H9 (cell line): ENCODE measurements around the gene BEND7. TPM values are rescaled to one million over a fixed set of nuclear protein-coding genes. Genes with fewer than 3 reads are reported as not detected.

Source experiments
- DNase-seq: peaks from one replicate; pipeline ENCODE4 v3.0.0-alpha.2; 2017
- H2AFZ ChIP-seq: one replicate; pipeline ENCODE4 v1.6.1; 2013; ENCODE audit warnings: mild to moderate bottlenecking, low read length, control low read depth, moderate library complexity
- H2AK5ac ChIP-seq: 2 replicates; pipeline ENCODE4 v1.6.1; 2013; ENCODE audit warnings: low read length, control low read depth, mixed read lengths; ENCODE audit not compliant: insufficient read length
- H2BK120ac ChIP-seq: one replicate; pipeline ENCODE4 v1.6.1; 2013; ENCODE audit warnings: low read depth, mild to moderate bottlenecking, low read length, control low read depth, inconsistent platforms; ENCODE audit not compliant: poor library complexity, severe bottlenecking
- H2BK12ac ChIP-seq: 2 replicates; pipeline ENCODE4 v1.6.1; 2013; ENCODE audit warnings: low read length, control low read depth, mixed read lengths, low read depth; ENCODE audit not compliant: insufficient read length
- H2BK15ac ChIP-seq: 2 replicates; pipeline ENCODE4 v1.6.1; 2013; ENCODE audit warnings: low read depth, low read length, control low read depth
- H2BK20ac ChIP-seq: one replicate; pipeline ENCODE4 v1.6.1; 2013; ENCODE audit warnings: low read depth, mild to moderate bottlenecking, low read length, control low read depth, inconsistent platforms; ENCODE audit not compliant: poor library complexity, severe bottlenecking
- H2BK5ac ChIP-seq: 2 replicates; pipeline ENCODE4 v1.6.1; 2013; ENCODE audit warnings: low read length, control low read depth, mixed read lengths; ENCODE audit not compliant: insufficient read length
- H3K14ac ChIP-seq: 2 replicates; pipeline ENCODE4 v1.6.1; 2013; ENCODE audit warnings: low read length, control low read depth; ENCODE audit not compliant: insufficient read depth
- H3K18ac ChIP-seq: 2 replicates; pipeline ENCODE4 v1.6.1; 2013; ENCODE audit warnings: low read depth, mild to moderate bottlenecking, mixed read lengths, low read length, control low read depth; ENCODE audit not compliant: insufficient read length
- H3K23ac ChIP-seq: 2 replicates; pipeline ENCODE4 v1.6.1; 2013; ENCODE audit warnings: low read length, control low read depth, mixed read lengths, low read depth; ENCODE audit not compliant: insufficient read length
- H3K23me2 ChIP-seq: 2 replicates; pipeline ENCODE4 v1.6.1; 2013; ENCODE audit warnings: low read depth, mild to moderate bottlenecking, mixed read lengths, low read length, control low read depth; ENCODE audit not compliant: insufficient read length, poor library complexity, severe bottlenecking
- H3K27ac ChIP-seq: 2 replicates; pipeline ENCODE4 v1.5.1; 2013; ENCODE audit warnings: low read length, control low read depth, mixed read lengths, low read depth; ENCODE audit not compliant: insufficient read length
- H3K27me3 ChIP-seq: 2 replicates; pipeline ENCODE4 v1.6.1; 2013; ENCODE audit warnings: low read length, control low read depth, inconsistent platforms; ENCODE audit not compliant: insufficient read depth
- H3K4ac ChIP-seq: 2 replicates; pipeline ENCODE4 v1.6.1; 2013; ENCODE audit warnings: low read depth, mild to moderate bottlenecking, control low read depth, inconsistent platforms, low read length, moderate library complexity
- H3K4me1 ChIP-seq: 2 replicates; pipeline ENCODE4 v1.6.1; 2013; ENCODE audit warnings: low read length, control low read depth, inconsistent platforms; ENCODE audit not compliant: insufficient read depth
- H3K4me2 ChIP-seq: 2 replicates; pipeline ENCODE4 v1.6.1; 2013; ENCODE audit warnings: low read length, control low read depth, mixed read lengths; ENCODE audit not compliant: insufficient read length, insufficient read depth
- H3K56ac ChIP-seq: 2 replicates; pipeline ENCODE4 v1.6.1; 2013; ENCODE audit warnings: low read depth, mild to moderate bottlenecking, mixed read lengths, low read length, control low read depth; ENCODE audit not compliant: insufficient read length
- H3K79me1 ChIP-seq: 2 replicates; pipeline ENCODE4 v1.6.1; 2013; ENCODE audit warnings: low read depth, mild to moderate bottlenecking, moderate library complexity, low read length, control low read depth, inconsistent platforms; ENCODE audit not compliant: insufficient read depth, poor library complexity, severe bottlenecking
- H3K79me2 ChIP-seq: 2 replicates; pipeline ENCODE4 v1.6.1; 2013; ENCODE audit warnings: low read length, control low read depth, inconsistent platforms; ENCODE audit not compliant: insufficient read depth
- H3K9ac ChIP-seq: 2 replicates; pipeline ENCODE4 v1.6.1; 2013; ENCODE audit warnings: low read length, control low read depth, mixed read lengths; ENCODE audit not compliant: insufficient read length; ENCODE audit errors: extremely low read depth
- H3K9me3 ChIP-seq: one replicate; pipeline ENCODE4 v1.6.1; 2013; ENCODE audit warnings: low read depth, low read length, inconsistent platforms; ENCODE audit not compliant: control insufficient read depth
- H3T11ph ChIP-seq: one replicate; pipeline ENCODE4 v1.6.1; 2013; ENCODE audit warnings: mild to moderate bottlenecking, low read length, control low read depth, inconsistent platforms
- H4K20me1 ChIP-seq: one replicate; pipeline ENCODE4 v1.6.1; 2013; ENCODE audit not compliant: control insufficient read depth, insufficient read length, insufficient read depth
- H4K5ac ChIP-seq: 2 replicates; pipeline ENCODE4 v1.6.1; 2013; ENCODE audit warnings: low read depth, mild to moderate bottlenecking, mixed read lengths, low read length, control low read depth; ENCODE audit not compliant: insufficient read length
- H4K8ac ChIP-seq: replicated peaks from 2 replicates; pipeline ENCODE4 v1.6.1; 2013; ENCODE audit warnings: low read length, control low read depth, mixed read lengths, low read depth; ENCODE audit not compliant: insufficient read length
- H4K91ac ChIP-seq: 2 replicates; pipeline ENCODE4 v1.6.1; 2013; ENCODE audit warnings: low read depth, mild to moderate bottlenecking, moderate library complexity, mixed read lengths, low read length, control low read depth; ENCODE audit not compliant: insufficient read length
- H3K27ac Mint-ChIP-seq, 3 experiments: 2 replicates in 2 of 3; 3 replicates in 1 of 3; pipeline ENCODE4 v1.8.0; 2020 to 2021; ENCODE audit warnings: mixed read lengths in 3 of 3, mild to moderate bottlenecking in 1 of 3, moderate library complexity in 1 of 3
- H3K27me3 Mint-ChIP-seq: 2 replicates; pipeline ENCODE4 v1.8.0; 2021; ENCODE audit warnings: low read depth, mild to moderate bottlenecking, moderate library complexity, mixed read lengths
- H3K36me3 Mint-ChIP-seq, 3 experiments: 2 replicates in 2 of 3; 3 replicates in 1 of 3; pipeline ENCODE4 v1.8.0; 2020 to 2021; ENCODE audit warnings: low read depth in 3 of 3, mixed read lengths in 3 of 3; ENCODE audit not compliant: insufficient read depth in 1 of 3
- H3K4me1 Mint-ChIP-seq, 2 experiments: 2 replicates each; pipeline ENCODE4 v1.8.0; 2020; ENCODE audit warnings: mixed read lengths in 2 of 2
- H3K4me3 Mint-ChIP-seq, 2 experiments: 2 replicates in 1 of 2; 3 replicates in 1 of 2; pipeline ENCODE4 v1.8.0; 2020 to 2021; ENCODE audit warnings: mild to moderate bottlenecking in 2 of 2, mixed read lengths in 2 of 2, moderate library complexity in 1 of 2
- H3K9me3 Mint-ChIP-seq, 2 experiments: 2 replicates in 1 of 2; 3 replicates in 1 of 2; pipeline ENCODE4 v1.8.0; 2020; ENCODE audit warnings: mild to moderate bottlenecking in 2 of 2, mixed read lengths in 2 of 2, moderate library complexity in 1 of 2
- WGBS: extraction: QIAGEN DNeasy Blood & Tissue Kit; methylation state at CpG from one replicate; pipeline ENCODE4 v1.1.7; 2013; ENCODE audit warnings: missing lambda C conversion rate, low lambda C conversion rate, mixed read lengths; ENCODE audit not compliant: insufficient read length; ENCODE audit errors: extremely low coverage; 5-methylcytosine and 5-hydroxymethylcytosine counted together
- total RNA-seq: library from RNA; stranded (reverse); gene quantifications from 2 replicates; pipeline ENCODE4 v1.2.1, GENCODE V29; 2021
- TF ChIP-seq, protein P1 (sequence below): fragments of 200-600 bp; sonication (generic); conservative IDR thresholded peaks from 3 replicates; pipeline ENCODE4 v1.8.0; 2021; ENCODE audit warnings: antibody characterized with exemption, mild to moderate bottlenecking

Gene BEND7
- total RNA-seq, 1 experiment from 2014 or later, result 17.7 TPM

DNA sequence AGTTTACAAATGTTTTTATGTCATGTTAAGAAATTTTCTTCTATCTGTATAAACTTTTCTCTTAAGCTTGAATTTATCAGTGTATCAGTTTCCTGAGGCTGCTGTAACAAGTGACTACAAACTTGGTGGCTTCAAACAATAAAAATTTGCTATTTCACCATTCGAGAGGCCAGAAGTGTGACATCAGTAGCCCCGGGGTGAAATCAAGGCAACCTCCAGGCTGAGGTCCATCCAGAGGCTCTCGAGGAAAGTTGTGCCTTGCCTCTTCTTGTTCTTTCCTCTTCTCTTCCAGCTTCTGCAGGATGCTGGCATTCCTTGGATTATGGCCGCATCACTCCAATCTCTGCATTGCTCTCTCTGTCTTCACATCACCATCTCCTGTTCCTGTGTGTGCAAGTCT lies 6.5 kb upstream of the BEND7 start:
- H2AK5ac ChIP-seq, result no peak overlapping the region
- H2AFZ ChIP-seq, result no peak overlapping the region
- peaks cover 0 to 5% (median 1%) of the 10 kb centered on the region in 3 experiments; a peak in 2 of 7 replicates for H3K36me3 Mint-ChIP-seq
- H4K91ac ChIP-seq, result no peak overlapping the region
- H3K9me3 ChIP-seq, result no peaks in the 10 kb centered on the region
- no peak overlapping the region for H3K27ac ChIP-seq
- H3K23ac ChIP-seq, result no peak overlapping the region
- H3K79me1 ChIP-seq, result no peaks in the 10 kb centered on the region
- peaks cover 8% of the 10 kb centered on the region for H3K27me3 Mint-ChIP-seq
- H4K5ac ChIP-seq, result no peak overlapping the region
- H4K20me1 ChIP-seq, result no peaks in the 10 kb centered on the region
- no peaks in the 10 kb centered on the region for H3K23me2 ChIP-seq
- H2BK20ac ChIP-seq, result no peak overlapping the region
- H3T11ph ChIP-seq, result no peak overlapping the region
- no peak for DNase-seq
- no CpG with 5 or more reads among the region's 4 CpGs for WGBS
- no peak overlapping the region for H3K18ac ChIP-seq
- H2BK5ac ChIP-seq, result no peak overlapping the region
- H3K79me2 ChIP-seq, result no peaks in the 10 kb centered on the region
- no peak overlapping the region for H3K27ac Mint-ChIP-seq
- H3K4me2 ChIP-seq, result no peak overlapping the region
- peaks cover 2 to 4% of the 10 kb centered on the region in 2 experiments; a peak in 3 of 5 replicates for H3K9me3 Mint-ChIP-seq
- H3K4ac ChIP-seq, result no peak overlapping the region
- no peak overlapping the region for H2BK120ac ChIP-seq
- no peaks in the 10 kb centered on the region for H3K27me3 ChIP-seq
- H3K4me1 Mint-ChIP-seq, result peaks cover 12% of the 10 kb centered on the region in 2 experiments
- no peak overlapping the region for H3K9ac ChIP-seq
- H3K4me1 ChIP-seq, result no peaks in the 10 kb centered on the region
- H4K8ac ChIP-seq, result no peak overlapping the region
- no peak overlapping the region for H3K4me3 Mint-ChIP-seq
- TF ChIP-seq, protein P1, sequence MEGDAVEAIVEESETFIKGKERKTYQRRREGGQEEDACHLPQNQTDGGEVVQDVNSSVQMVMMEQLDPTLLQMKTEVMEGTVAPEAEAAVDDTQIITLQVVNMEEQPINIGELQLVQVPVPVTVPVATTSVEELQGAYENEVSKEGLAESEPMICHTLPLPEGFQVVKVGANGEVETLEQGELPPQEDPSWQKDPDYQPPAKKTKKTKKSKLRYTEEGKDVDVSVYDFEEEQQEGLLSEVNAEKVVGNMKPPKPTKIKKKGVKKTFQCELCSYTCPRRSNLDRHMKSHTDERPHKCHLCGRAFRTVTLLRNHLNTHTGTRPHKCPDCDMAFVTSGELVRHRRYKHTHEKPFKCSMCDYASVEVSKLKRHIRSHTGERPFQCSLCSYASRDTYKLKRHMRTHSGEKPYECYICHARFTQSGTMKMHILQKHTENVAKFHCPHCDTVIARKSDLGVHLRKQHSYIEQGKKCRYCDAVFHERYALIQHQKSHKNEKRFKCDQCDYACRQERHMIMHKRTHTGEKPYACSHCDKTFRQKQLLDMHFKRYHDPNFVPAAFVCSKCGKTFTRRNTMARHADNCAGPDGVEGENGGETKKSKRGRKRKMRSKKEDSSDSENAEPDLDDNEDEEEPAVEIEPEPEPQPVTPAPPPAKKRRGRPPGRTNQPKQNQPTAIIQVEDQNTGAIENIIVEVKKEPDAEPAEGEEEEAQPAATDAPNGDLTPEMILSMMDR, result no peak
- no peak overlapping the region for H3K14ac ChIP-seq
- no peak overlapping the region for H2BK15ac ChIP-seq
- no peak overlapping the region for H3K56ac ChIP-seq
- no peak overlapping the region for H2BK12ac ChIP-seq
